ENCODE data around the gene ALOX15B.

GRCh38 chr17:8039611-8040168 is 831 bp downstream of the ALOX15B start:
- TF ChIP-seq CTCF (IDR thresholded peaks at IDR 0.05) (no peak), POLR2A (IDR thresholded peaks at IDR 0.05) (no peak)
